Gastroesophageal sphincter (tissue), 3 donors: ENCODE results near the gene BANP.

Source experiments
- CTCF ChIP-seq, 4 experiments: fragments of 200-600 bp in 2 of 4; fragments of 450-650 bp in 2 of 4; sonication (generic) in 1 of 4; IDR thresholded peaks; one replicate each; pipeline ENCODE4 v1.5.1; 2017 to 2019; ENCODE audit warnings: antibody characterized with exemption in 4 of 4, mild to moderate bottlenecking in 2 of 4, moderate library complexity in 2 of 4
- EP300 ChIP-seq: sonication (generic); formaldehyde crosslinking; IDR thresholded peaks from one replicate; pipeline ENCODE4 v1.6.1; 2017; ENCODE audit warnings: antibody characterized with exemption, mild to moderate bottlenecking
- POLR2A ChIP-seq, 2 donors: fragments of 450-650 bp; IDR thresholded peaks; one replicate each; pipeline ENCODE4 v1.6.1; 2017; ENCODE audit warnings: antibody characterized with exemption in 2 of 2, mild to moderate bottlenecking in 2 of 2, moderate library complexity in 1 of 2
- POLR2AphosphoS5 ChIP-seq: sonication (generic); formaldehyde crosslinking; IDR thresholded peaks from one replicate; pipeline ENCODE4 v1.6.1; 2017; ENCODE audit warnings: antibody characterized with exemption

GRCh38 chr16:88108762-88109161 lies 157.5 kb downstream of the BANP start:
- no peak for TF ChIP-seq POLR2A (IDR thresholded peaks at IDR 0.05)
- no peak for TF ChIP-seq POLR2AphosphoS5
- TF ChIP-seq CTCF (IDR thresholded peaks at IDR 0.05), result no peak
- TF ChIP-seq EP300, result no peak
